ENCODE measurements around the gene KSR1. TPM values are rescaled to one million over a fixed set of nuclear protein-coding genes. Genes with fewer than 3 reads are reported as not detected.
"Not testable (repeated sequence)": the region's sequence is repeated elsewhere in the genome, so short reads cannot be mapped to it uniquely, and the experiment has no call there.

The KSR1 gene
- total and polyA plus RNA-seq, 3 donors from 2014 or later = 44.8 to 80.7 (median 63.7) TPM

GRCh38 chr17:27669850-27670249, 213.6 kb downstream of the KSR1 start:
- no peaks in the 10 kb centered on the region for H3K27me3 ChIP-seq
- no peak overlapping the region for H3K4me3 ChIP-seq
- no peak for DNase-seq
- no peaks in the 10 kb centered on the region for H3K9me3 ChIP-seq
- intact Hi-C loops (cut with DNase I; ENCODE audit: low total_unique reads) = no loop called here
- 55 to 72% methylated on average over 5 of the region's 5 CpGs for WGBS, 2 donors
- TF ChIP-seq CTCF (IDR thresholded peaks at IDR 0.05) = no peak
- TF ChIP-seq POLR2A (IDR thresholded peaks at IDR 0.05) = no peak
- no peak overlapping the region for H3K27ac ChIP-seq
- no peaks in the 10 kb centered on the region for H3K4me1 ChIP-seq
- no peaks in the 10 kb centered on the region for H3K36me3 ChIP-seq (ENCODE audit: low read depth, missing control alignments)

DNA sequence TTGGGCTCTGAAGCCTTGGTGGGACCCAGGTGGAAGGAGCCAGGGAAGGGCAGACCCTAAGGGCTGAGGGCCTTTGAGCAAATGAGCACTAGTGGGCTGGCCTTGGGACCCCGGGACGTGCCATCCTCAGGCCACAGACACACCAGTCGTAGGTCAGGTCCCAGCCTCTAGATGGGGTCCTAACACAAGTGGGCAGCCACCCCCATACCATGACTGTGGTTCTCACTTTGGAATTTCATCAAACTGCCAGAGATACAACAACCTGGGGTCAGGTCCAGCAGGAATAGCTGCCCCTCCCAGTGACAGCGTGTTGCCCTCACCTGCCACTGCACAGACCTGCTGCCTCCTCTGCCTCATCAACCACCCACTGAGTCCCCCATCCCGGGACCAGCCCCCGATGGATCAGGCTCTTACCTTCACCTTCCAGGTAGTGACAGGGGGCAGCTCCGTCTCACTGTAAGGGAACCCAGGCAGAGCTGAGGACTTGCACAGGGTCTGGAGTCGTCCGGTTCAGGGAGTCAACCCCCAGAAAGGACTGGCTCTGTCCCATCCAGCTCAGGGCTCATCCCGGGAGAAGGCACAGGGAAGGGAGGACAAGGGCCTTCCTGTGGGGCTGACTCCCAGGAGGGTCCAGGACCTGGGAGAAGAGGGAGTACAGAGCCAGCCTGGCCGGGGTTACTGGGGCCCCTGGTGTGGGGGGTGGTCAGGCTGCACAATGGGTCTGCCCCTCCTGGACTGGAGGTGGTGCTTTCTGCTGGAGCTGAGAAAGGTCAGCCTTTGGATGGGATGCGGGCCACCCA, 214.7 kb downstream of the KSR1 start:
- WGBS, 2 donors = 90 to 100% methylated on average over 3 to 10 of the region's 12 CpGs
- Histone ChIP-seq H3K4me3 (no peak overlapping the region), H3K9me3 (no peaks in the 10 kb centered on the region), H3K27ac (no peak overlapping the region), H3K4me1 (no peaks in the 10 kb centered on the region), H3K36me3 (ENCODE audit: low read depth, missing control alignments) (no peaks in the 10 kb centered on the region), H3K27me3 (no peaks in the 10 kb centered on the region)
- TF ChIP-seq POLR2A (IDR thresholded peaks at IDR 0.05) (no peak), CTCF (IDR thresholded peaks at IDR 0.05) (no peak)
- no peak for DNase-seq
- intact Hi-C loops (cut with DNase I; ENCODE audit: low total_unique reads) = no loop called here

GRCh38 chr17:27671591-27671910, 215.3 kb downstream of the KSR1 start:
- H3K27ac ChIP-seq = no peak overlapping the region

GRCh38 chr17:27671977-27672480, 215.8 kb downstream of the KSR1 start:
- intact Hi-C loops (cut with DNase I; ENCODE audit: low total_unique reads); H3K27me3 ChIP-seq; H3K4me1 ChIP-seq; H3K36me3 ChIP-seq (ENCODE audit: low read depth, missing control alignments); H3K9me3 ChIP-seq; DNase-seq; H3K27ac ChIP-seq; H3K4me3 ChIP-seq: not testable (repeated sequence)
- 72 to 78% methylated on average over 6 of the region's 6 CpGs for WGBS, 2 donors

More at GRCh38 chr17:27671591-27671910, 215.3 kb downstream of the KSR1 start:
- no peaks in the 10 kb centered on the region for H3K27me3 ChIP-seq
- 96 to 100% methylated on average over 2 of the region's 2 CpGs for WGBS, 2 donors
- H3K4me1 ChIP-seq = no peaks in the 10 kb centered on the region
- TF ChIP-seq POLR2A (IDR thresholded peaks at IDR 0.05) = no peak
- TF ChIP-seq CTCF (IDR thresholded peaks at IDR 0.05) = no peak
- H3K36me3 ChIP-seq (ENCODE audit: low read depth, missing control alignments) = no peaks in the 10 kb centered on the region
- intact Hi-C loops (cut with DNase I; ENCODE audit: low total_unique reads) = no loop called here
- no peak overlapping the region for H3K4me3 ChIP-seq
- no peak for DNase-seq
- H3K9me3 ChIP-seq = no peaks in the 10 kb centered on the region

- 92% methylated on average over 6 of the region's 6 CpGs; no CpG with 5 or more reads in 1 of the 2 donors for whole genome bisulfite sequencing, 2 donors
- Histone ChIP-seq H3K4me1 (no peaks in the 10 kb centered on the region), H3K9me3 (no peaks in the 10 kb centered on the region), H3K4me3 (no peak overlapping the region), H3K27ac (no peak overlapping the region), H3K27me3 (no peaks in the 10 kb centered on the region), H3K36me3 (ENCODE audit: low read depth, missing control alignments) (no peaks in the 10 kb centered on the region)
- no peak for DNase-seq
- TF ChIP-seq CTCF (IDR thresholded peaks at IDR 0.05) (no peak), POLR2A (IDR thresholded peaks at IDR 0.05) (no peak)
- intact Hi-C loops (cut with DNase I; ENCODE audit: low total_unique reads) = no loop called here
Measured at GRCh38 chr17:27674335-27674734, 218.1 kb downstream of the KSR1 start.

Small RNAs within 50 kb of the gene (small RNA-seq; reads per million reads assigned to genes)
- 0 reads per million in 2 donors for gene AC015688.5

Other genes starting within 250 kb of the KSR1 start
- gene WSB1, start 162.3 kb upstream of the KSR1 start, total RNA-seq = 100 to 1,000 TPM; 160 to 189 TPM
- gene WSB1, start 162.3 kb upstream of the KSR1 start, polyA plus RNA-seq (ENCODE audit: insufficient read depth, low read depth, low replicate concordance) = 126 TPM
- 1 to 10 TPM; 7.2 to 7.4 TPM for gene LGALS9, start 174.7 kb downstream of the KSR1 start, total RNA-seq
- gene LGALS9, start 174.7 kb downstream of the KSR1 start, polyA plus RNA-seq (ENCODE audit: insufficient read depth, low read depth, low replicate concordance) = 27.5 TPM

Measured in testis (tissue), 3 donors.